Caco-2 (cell line): ENCODE data around the gene GRN. TPM values are rescaled to one million over a fixed set of nuclear protein-coding genes. Genes with fewer than 3 reads are reported as not detected.
"Not testable (repeated sequence)": the region's sequence is repeated elsewhere in the genome, so short reads cannot be mapped to it uniquely, and the experiment has no call there.

Experiments
- BruUV-seq: library from RNA; stranded (reverse); fragments of 400-500 nt; replicated peaks from 2 replicates; lab custom pipeline; 2021; lab: Mats Ljungman, UMichigan
- CTCF ChIA-PET: fragments of 300-600 bp; sonication (Branson Sonifier 250); formaldehyde crosslinking; loops from one replicate; lab custom pipeline; 2022; ENCODE audit warnings: antibody characterized with exemption; lab: Charles Lee
- POLR2A ChIA-PET: fragments of 300-600 bp; sonication (Branson Sonifier 250); formaldehyde crosslinking; loops from one replicate; lab custom pipeline; 2022; ENCODE audit warnings: antibody characterized with exemption; lab: Charles Lee
- DNase-seq, 2 experiments: peaks; one replicate each; pipeline versions ENCODE4 v3.0.0 to v3.0.0-alpha.2; 2020 to 2022
- H3K27me3 ChIP-seq: replicated peaks from 2 replicates; pipeline ENCODE4 v1.6.0; 2011; ENCODE audit warnings: low read length; ENCODE audit not compliant: control insufficient read depth, insufficient read depth
- H3K36me3 ChIP-seq: 2 replicates; pipeline ENCODE4 v1.5.1; 2011; ENCODE audit warnings: low read length; ENCODE audit not compliant: control insufficient read depth, insufficient read depth
- H3K4me1 ChIP-seq: fragments of 250-450 bp; sonication (Bioruptor Pico); 2 replicates; pipeline ENCODE4 v1.5.1; 2020; ENCODE audit warnings: mild to moderate bottlenecking
- H3K4me3 ChIP-seq: 2 replicates; pipeline ENCODE4 v1.5.1; 2011; ENCODE audit warnings: low read depth, mild to moderate bottlenecking, control low read depth, low read length
- H3K9me3 ChIP-seq: fragments of 250-450 bp; sonication (Bioruptor Pico); 2 replicates; pipeline ENCODE4 v1.5.1; 2020; ENCODE audit warnings: mild to moderate bottlenecking, moderate library complexity
- H3K27ac Mint-ChIP-seq: one replicate; pipeline ENCODE4 v1.8.0; 2022; ENCODE audit warnings: mixed read lengths; ENCODE audit not compliant: unreplicated experiment
- H3K27me3 Mint-ChIP-seq: one replicate; pipeline ENCODE4 v1.8.0; 2022; ENCODE audit warnings: mixed read lengths; ENCODE audit not compliant: insufficient read depth, unreplicated experiment
- H3K36me3 Mint-ChIP-seq: one replicate; pipeline ENCODE4 v1.8.0; 2022; ENCODE audit warnings: mild to moderate bottlenecking, mixed read lengths; ENCODE audit not compliant: insufficient read depth, unreplicated experiment
- H3K4me1 Mint-ChIP-seq: one replicate; pipeline ENCODE4 v1.8.0; 2022; ENCODE audit warnings: low read depth, mixed read lengths; ENCODE audit not compliant: unreplicated experiment
- H3K4me3 Mint-ChIP-seq: one replicate; pipeline ENCODE4 v1.8.0; 2022; ENCODE audit warnings: mild to moderate bottlenecking, moderate library complexity, mixed read lengths; ENCODE audit not compliant: unreplicated experiment
- H3K9me3 Mint-ChIP-seq: one replicate; pipeline ENCODE4 v1.8.0; 2022; ENCODE audit warnings: mixed read lengths; ENCODE audit not compliant: unreplicated experiment
- intact Hi-C: fragments of 100-400 bp; cut with micrococcal nuclease; formaldehyde crosslinking; loops from one replicate; pipeline ENCODE4 v1.10.0; 2022; ENCODE audit not compliant: unreplicated experiment
- total RNA-seq: library from RNA; stranded (reverse); gene quantifications from 2 replicates; pipeline ENCODE4 v1.2.3, GENCODE V29; 2022
- TF ChIP-seq, protein P1 (sequence below), 2 experiments: fragments of 200-600 bp in 1 of 2; IDR thresholded peaks; 1 replicate in 1 of 2; 2 replicates in 1 of 2; pipeline versions ENCODE4 v1.5.1 to v1.8.0; 2011 to 2022; ENCODE audit warnings: antibody characterized with exemption in 1 of 2, control low read depth in 1 of 2, inconsistent platforms in 1 of 2, low read depth in 1 of 2, low read length in 1 of 2, mild to moderate bottlenecking in 1 of 2, moderate library complexity in 1 of 2; ENCODE audit not compliant: insufficient read depth in 1 of 2, severe bottlenecking in 1 of 2, unreplicated experiment in 1 of 2

The GRN gene
- total RNA-seq, 1 experiment from 2014 or later = 167 TPM

DNA sequence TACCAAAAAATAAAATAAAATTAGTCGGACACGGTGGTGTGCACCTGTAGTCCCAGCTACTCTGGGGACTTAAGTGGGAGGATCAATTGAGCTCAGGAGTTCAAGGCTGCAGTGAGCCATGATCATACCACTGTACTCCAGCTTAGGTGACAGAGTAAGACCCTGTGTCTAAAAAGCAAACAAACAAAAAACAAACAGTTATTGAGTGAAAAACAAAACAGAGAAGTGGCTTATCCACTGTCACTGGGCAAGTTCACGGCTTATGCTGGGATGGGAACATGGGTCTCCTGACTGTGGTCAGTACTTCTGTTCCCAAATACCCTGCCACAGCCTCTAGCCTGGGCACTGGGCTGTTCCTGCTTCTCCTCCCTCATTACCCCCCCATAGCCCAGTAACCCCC, 9.5 kb upstream of the GRN start:
- Mint-ChIP-seq H3K4me3 (no peak overlapping the region), H3K27me3 (no peaks in the 10 kb centered on the region), H3K4me1 (no peaks in the 10 kb centered on the region), H3K27ac (no peak overlapping the region), H3K9me3 (no peaks in the 10 kb centered on the region), H3K36me3 (no peaks in the 10 kb centered on the region)
- H3K9me3 ChIP-seq = no peaks in the 10 kb centered on the region
- ChIA-PET POLR2A (no interaction called here), CTCF (interaction anchor here (0.7 kb wide), 1 partner anchor 132 kb away, joined by 11 read pairs; no protein-coding TSS in a partner anchor)
- no TSS peak for BruUV-seq
- no peaks in the 10 kb centered on the region for H3K36me3 ChIP-seq
- no peaks in the 10 kb centered on the region; the same call in 1 of the 2 replicates for H3K27me3 ChIP-seq
- no peaks in the 10 kb centered on the region for H3K4me1 ChIP-seq
- intact Hi-C loops = no loop called here
- no peak overlapping the region for H3K4me3 ChIP-seq
- TF ChIP-seq, protein P1, sequence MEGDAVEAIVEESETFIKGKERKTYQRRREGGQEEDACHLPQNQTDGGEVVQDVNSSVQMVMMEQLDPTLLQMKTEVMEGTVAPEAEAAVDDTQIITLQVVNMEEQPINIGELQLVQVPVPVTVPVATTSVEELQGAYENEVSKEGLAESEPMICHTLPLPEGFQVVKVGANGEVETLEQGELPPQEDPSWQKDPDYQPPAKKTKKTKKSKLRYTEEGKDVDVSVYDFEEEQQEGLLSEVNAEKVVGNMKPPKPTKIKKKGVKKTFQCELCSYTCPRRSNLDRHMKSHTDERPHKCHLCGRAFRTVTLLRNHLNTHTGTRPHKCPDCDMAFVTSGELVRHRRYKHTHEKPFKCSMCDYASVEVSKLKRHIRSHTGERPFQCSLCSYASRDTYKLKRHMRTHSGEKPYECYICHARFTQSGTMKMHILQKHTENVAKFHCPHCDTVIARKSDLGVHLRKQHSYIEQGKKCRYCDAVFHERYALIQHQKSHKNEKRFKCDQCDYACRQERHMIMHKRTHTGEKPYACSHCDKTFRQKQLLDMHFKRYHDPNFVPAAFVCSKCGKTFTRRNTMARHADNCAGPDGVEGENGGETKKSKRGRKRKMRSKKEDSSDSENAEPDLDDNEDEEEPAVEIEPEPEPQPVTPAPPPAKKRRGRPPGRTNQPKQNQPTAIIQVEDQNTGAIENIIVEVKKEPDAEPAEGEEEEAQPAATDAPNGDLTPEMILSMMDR (IDR thresholded peaks at IDR 0.05; ENCODE audit: insufficient read depth in 1 of 2, low read depth in 1 of 2, low read length in 1 of 2, severe bottlenecking in 1 of 2, unreplicated experiment in 1 of 2) = no peak
- DNase-seq = no peak

DNA sequence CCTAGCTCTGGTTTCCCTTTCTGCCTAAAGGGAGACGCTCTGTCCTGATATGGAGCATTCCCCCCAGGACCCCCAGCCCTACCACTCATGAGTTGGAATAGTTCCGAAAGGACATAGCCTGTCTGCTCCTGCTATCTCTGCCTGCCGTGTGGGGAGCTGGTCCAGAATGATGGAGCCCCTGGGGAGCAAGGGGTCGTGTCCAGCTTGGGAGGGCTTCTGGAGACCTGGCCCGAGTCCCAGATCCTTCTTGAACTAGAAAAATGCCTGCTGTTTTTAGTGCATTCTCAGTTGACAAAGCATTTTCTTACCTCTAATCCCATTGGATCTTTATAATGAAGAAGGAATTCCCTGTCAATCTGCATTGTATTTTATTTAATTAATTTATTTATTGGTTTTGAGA, 9.1 kb upstream of the GRN start:
- TF ChIP-seq, protein P1 (IDR thresholded peaks at IDR 0.05; ENCODE audit: insufficient read depth in 1 of 2, low read depth in 1 of 2, low read length in 1 of 2, severe bottlenecking in 1 of 2, unreplicated experiment in 1 of 2) = no peak
- H3K4me1 Mint-ChIP-seq = peaks cover 4% of the 10 kb centered on the region
- H3K9me3 Mint-ChIP-seq = no peaks in the 10 kb centered on the region
- Histone ChIP-seq H3K27me3 (no peaks in the 10 kb centered on the region; the same call in 1 of the 2 replicates), H3K4me1 (no peaks in the 10 kb centered on the region), H3K36me3 (no peaks in the 10 kb centered on the region), H3K9me3 (no peaks in the 10 kb centered on the region), H3K4me3 (no peak overlapping the region)
- BruUV-seq = no TSS peak
- no peak for DNase-seq
- intact Hi-C loops = no loop called here
- H3K36me3 Mint-ChIP-seq = no peaks in the 10 kb centered on the region
- H3K27ac Mint-ChIP-seq = no peak overlapping the region
- ChIA-PET CTCF (interaction anchor here (0.7 kb wide), 1 partner anchor 132 kb away, joined by 11 read pairs; no protein-coding TSS in a partner anchor), POLR2A (no interaction called here)
- no peak overlapping the region for H3K4me3 Mint-ChIP-seq
- no peaks in the 10 kb centered on the region for H3K27me3 Mint-ChIP-seq

DNA sequence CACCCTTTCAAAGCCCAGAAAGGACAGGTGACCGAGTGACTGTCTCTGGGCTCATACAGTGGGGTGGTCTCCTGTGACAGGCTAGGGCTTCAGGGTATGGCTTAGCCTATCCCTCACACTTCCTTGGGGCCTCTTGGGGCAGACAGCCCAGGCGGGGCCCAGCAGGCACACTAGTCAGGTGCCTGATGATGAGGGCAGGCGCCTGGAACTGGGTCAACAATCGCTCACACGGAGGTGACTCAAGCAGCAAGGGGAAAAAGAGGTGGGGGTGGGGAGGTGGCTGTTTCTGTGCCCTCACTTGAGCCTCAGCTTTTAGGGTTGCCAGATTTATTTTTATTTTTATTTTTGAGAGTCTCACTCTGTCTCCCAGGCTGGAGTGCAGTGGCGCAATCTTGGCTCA, 6.4 kb upstream of the GRN start:
- no peaks in the 10 kb centered on the region for H3K4me1 ChIP-seq
- BruUV-seq = no TSS peak
- ChIA-PET POLR2A (no interaction called here), CTCF (interaction anchor here (0.9 kb wide), 1 partner anchor 120 kb away, joined by 3 read pairs; no protein-coding TSS in a partner anchor)
- intact Hi-C loops = no loop called here
- Mint-ChIP-seq H3K4me3 (no peak overlapping the region), H3K27ac (no peak overlapping the region), H3K9me3 (no peaks in the 10 kb centered on the region), H3K36me3 (no peaks in the 10 kb centered on the region), H3K4me1 (peaks cover 7% of the 10 kb centered on the region), H3K27me3 (peaks cover 3% of the 10 kb centered on the region)
- no peaks in the 10 kb centered on the region for H3K9me3 ChIP-seq
- DNase-seq = no peak
- H3K36me3 ChIP-seq = no peaks in the 10 kb centered on the region
- H3K27me3 ChIP-seq = no peaks in the 10 kb centered on the region; the same call in 1 of the 2 replicates
- no peak overlapping the region for H3K4me3 ChIP-seq
- TF ChIP-seq, protein P1 (IDR thresholded peaks at IDR 0.05; ENCODE audit: insufficient read depth in 1 of 2, low read depth in 1 of 2, low read length in 1 of 2, severe bottlenecking in 1 of 2, unreplicated experiment in 1 of 2) = no peak

DNA sequence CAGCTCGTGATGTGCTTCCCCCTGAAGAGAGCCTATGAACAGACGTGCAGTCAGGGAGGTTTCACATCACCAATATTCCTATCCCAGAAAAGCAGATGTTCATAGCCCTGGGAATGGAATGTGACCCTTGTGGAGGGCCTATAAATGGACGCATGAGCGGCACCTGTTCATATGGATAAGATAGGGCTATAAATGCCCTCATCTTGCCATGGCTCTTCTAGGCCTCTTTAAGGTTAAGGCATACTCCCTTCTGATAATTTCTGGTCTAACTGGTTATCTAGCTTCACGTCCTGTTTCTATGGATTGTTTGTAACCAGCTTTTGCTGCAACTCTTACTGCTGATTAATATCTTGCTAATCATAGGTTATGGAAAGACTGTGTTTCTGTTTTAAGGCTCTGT, 4.5 kb upstream of the GRN start:
- H3K27me3 ChIP-seq, H3K4me3 Mint-ChIP-seq, H3K9me3 Mint-ChIP-seq, H3K36me3 ChIP-seq, BruUV-seq, DNase-seq, CTCF ChIA-PET, H3K27ac Mint-ChIP-seq, H3K27me3 Mint-ChIP-seq, H3K4me1 ChIP-seq, H3K4me3 ChIP-seq, H3K36me3 Mint-ChIP-seq, H3K9me3 ChIP-seq, intact Hi-C loops, POLR2A ChIA-PET: not testable (repeated sequence)
- peaks cover 13% of the 10 kb centered on the region for H3K4me1 Mint-ChIP-seq
